HepG2 (cell line): Measurements from ENCODE around the gene PCP4. TPM values are rescaled to one million over a fixed set of nuclear protein-coding genes. Genes with fewer than 3 reads are reported as not detected.

Experiments used
- ATAC-seq: fragments of 200-7000 bp; cut with Tn5 transposase; 3 replicates; pipeline ENCODE4 v1.9.1; 2020; ENCODE audit warnings: mild to moderate bottlenecking, moderate library complexity
- BruUV-seq: library from RNA; stranded (reverse); fragments of 400-500 nt; replicated peaks from 2 replicates; lab custom pipeline; 2021; lab: Mats Ljungman, UMichigan
- CTCF ChIA-PET: fragments of 300-600 bp; formaldehyde crosslinking; extraction: SDS; loops from one replicate; lab custom pipeline; 2021; ENCODE audit warnings: low total read pairs, inconsistent platforms, low intra/inter-chr PET ratio; lab: Yijun Ruan, JAX
- POLR2A ChIA-PET: fragments of 350-600 bp; sonication (Branson Sonifier 250); formaldehyde crosslinking; loops from one replicate; lab custom pipeline; 2020; ENCODE audit warnings: antibody characterized with exemption, inconsistent platforms; lab: Yijun Ruan, JAX
- DNase-seq: peaks from one replicate; pipeline ENCODE4 v3.0.0-alpha.2; 2015; ENCODE audit warnings: low spot score
- FAIRE-seq: peaks from 3 replicates; lab custom pipeline; 2011; peaks lifted over from hg19 to GRCh38; lab: Jason Lieb, UNC
- H2AFZ ChIP-seq: one replicate; pipeline ENCODE4 v1.6.1; 2011; ENCODE audit warnings: low read length, inconsistent platforms
- H3K27ac ChIP-seq: fragments of 300-600 bp; 3 replicates; pipeline ENCODE4 v1.8.0; 2011; ENCODE audit warnings: mixed run types, mild to moderate bottlenecking, mixed read lengths, low read length, inconsistent platforms; ENCODE audit not compliant: insufficient read depth; ENCODE audit errors: extremely low read length
- H3K27me3 ChIP-seq, 2 experiments: fragments of 200-600 bp in 1 of 2; 2 replicates in 1 of 2; 3 replicates in 1 of 2; pipeline versions ENCODE4 v1.6.0 to v1.8.0; 2011; ENCODE audit warnings: low read length in 2 of 2, mild to moderate bottlenecking in 2 of 2, moderate library complexity in 2 of 2, inconsistent platforms in 1 of 2; ENCODE audit not compliant: insufficient read depth in 2 of 2, control insufficient read depth in 1 of 2
- H3K36me3 ChIP-seq, 2 experiments: fragments of 200-600 bp in 1 of 2; replicated peaks in 1 of 2; 2 replicates in 1 of 2; 3 replicates in 1 of 2; pipeline versions ENCODE4 v1.5.1 to v1.8.0; 2011; ENCODE audit warnings: low read length in 2 of 2, inconsistent platforms in 1 of 2; ENCODE audit not compliant: insufficient read depth in 2 of 2, control insufficient read depth in 1 of 2
- H3K4me1 ChIP-seq: 2 replicates; pipeline ENCODE4 v1.5.1; 2012; ENCODE audit warnings: low read length, inconsistent platforms; ENCODE audit not compliant: insufficient read depth
- H3K4me2 ChIP-seq: 2 replicates; pipeline ENCODE4 v1.6.0; 2011; ENCODE audit warnings: low read depth, low read length, inconsistent platforms
- H3K4me3 ChIP-seq, 3 experiments: fragments of 200-600 bp in 1 of 3; sonication (generic), shearing (Covaris generic) in 1 of 3; replicated peaks in 1 of 3; 2 replicates each; pipeline ENCODE4 v1.5.1; 2011 to 2016; ENCODE audit warnings: low read length in 3 of 3, inconsistent platforms in 2 of 3, low read depth in 2 of 3, mild to moderate bottlenecking in 2 of 3, control low read depth in 1 of 3, mixed read lengths in 1 of 3; ENCODE audit not compliant: insufficient read depth in 1 of 3
- H3K79me2 ChIP-seq: one replicate; pipeline ENCODE4 v1.6.1; 2011; ENCODE audit warnings: low read length, inconsistent platforms; ENCODE audit not compliant: insufficient read depth
- H3K9ac ChIP-seq: 2 replicates; pipeline ENCODE4 v1.6.0; 2011; ENCODE audit warnings: mild to moderate bottlenecking, low read depth, low read length, inconsistent platforms; ENCODE audit not compliant: insufficient read depth
- H3K9me3 ChIP-seq: 2 replicates; pipeline ENCODE4 v1.5.1; 2012; ENCODE audit warnings: mild to moderate bottlenecking, low read length
- H4K20me1 ChIP-seq: 2 replicates; pipeline ENCODE4 v1.6.0; 2011; ENCODE audit warnings: inconsistent platforms, mild to moderate bottlenecking, low read length, moderate library complexity; ENCODE audit not compliant: insufficient read depth
- CHD2 ChIP-seq: IDR thresholded peaks from 2 replicates; pipeline ENCODE4 v1.6.1; 2011; ENCODE audit warnings: low read depth, low read length, improper control_type of control experiment
- HNRNPK ChIP-seq: fragments of 200-400 bp; formaldehyde crosslinking; IDR thresholded peaks from 2 replicates; pipeline ENCODE4 v1.6.1; 2018; ENCODE audit warnings: low read length, low read depth, moderate library complexity, mild to moderate bottlenecking; ENCODE audit not compliant: poor library complexity, severe bottlenecking
- LBX2 ChIP-seq: sonication (generic); formaldehyde crosslinking; IDR thresholded peaks from 2 replicates; pipeline ENCODE4 v1.5.0; 2020; ENCODE audit warnings: missing genetic modification reagents, mild to moderate bottlenecking, borderline replicate concordance
- NFIC ChIP-seq: IDR thresholded peaks from 2 replicates; pipeline ENCODE4 v1.6.1; 2012; ENCODE audit warnings: mild to moderate bottlenecking, low read length, inconsistent platforms
- SAFB2 ChIP-seq: sonication (generic); formaldehyde crosslinking; IDR thresholded peaks from 2 replicates; pipeline ENCODE4 v1.5.1; 2020; ENCODE audit warnings: missing genetic modification reagents, low read depth, mild to moderate bottlenecking, borderline replicate concordance
- SOX6 ChIP-seq, 2 experiments: fragments of 450-650 bp in 1 of 2; sonication (generic) in 1 of 2; formaldehyde crosslinking in 1 of 2; IDR thresholded peaks; 2 replicates each; pipeline versions ENCODE4 v1.4.0 to v1.6.1; 2017 to 2020; ENCODE audit warnings: antibody characterized with exemption in 1 of 2, mild to moderate bottlenecking in 1 of 2, missing genetic modification reagents in 1 of 2
- STAT6 ChIP-seq: sonication (generic); formaldehyde crosslinking; IDR thresholded peaks from 2 replicates; pipeline ENCODE4 v1.4.0; 2020; ENCODE audit warnings: missing genetic modification reagents, mild to moderate bottlenecking, borderline replicate concordance
- ZBTB42 ChIP-seq: sonication (generic); formaldehyde crosslinking; IDR thresholded peaks from 2 replicates; pipeline ENCODE4 v1.5.0; 2020; ENCODE audit warnings: mild to moderate bottlenecking, missing genetic modification reagents
- ZC3H4 ChIP-seq: sonication (generic); formaldehyde crosslinking; IDR thresholded peaks from 2 replicates; pipeline ENCODE4 v1.4.0; 2020; ENCODE audit warnings: missing genetic modification reagents, borderline replicate concordance
- ZNF121 ChIP-seq: sonication (generic); formaldehyde crosslinking; IDR thresholded peaks from 2 replicates; pipeline ENCODE4 v1.5.0; 2020; ENCODE audit warnings: mild to moderate bottlenecking, missing genetic modification reagents
- ZNF484 ChIP-seq: sonication (generic); formaldehyde crosslinking; IDR thresholded peaks from 2 replicates; pipeline ENCODE4 v1.5.1; 2020; ENCODE audit warnings: mild to moderate bottlenecking, low read depth, missing genetic modification reagents, borderline replicate concordance
- ZNF501 ChIP-seq: sonication (generic); formaldehyde crosslinking; IDR thresholded peaks from 2 replicates; pipeline ENCODE4 v1.5.1; 2020; ENCODE audit warnings: mild to moderate bottlenecking, moderate library complexity, missing genetic modification reagents
- ZNF607 ChIP-seq: sonication (generic); formaldehyde crosslinking; IDR thresholded peaks from 2 replicates; pipeline ENCODE4 v1.5.1; 2020; ENCODE audit warnings: missing genetic modification reagents, mild to moderate bottlenecking, borderline replicate concordance
- ZNF670 ChIP-seq: sonication (generic); formaldehyde crosslinking; IDR thresholded peaks from 2 replicates; pipeline ENCODE4 v1.8.0; 2022; ENCODE audit warnings: mild to moderate bottlenecking, missing genetic modification reagents, borderline replicate concordance
- ZNF720 ChIP-seq: sonication (generic); formaldehyde crosslinking; IDR thresholded peaks from 2 replicates; pipeline ENCODE4 v1.4.0; 2020; ENCODE audit warnings: missing genetic modification reagents
- WGBS: methylation state at CpG from one replicate; pipeline ENCODE4 v1.1.6; 2017; ENCODE audit warnings: low lambda C conversion rate; 5-methylcytosine and 5-hydroxymethylcytosine counted together
- in situ Hi-C: cut with HindIII; loops from 2 replicates; pipeline ENCODE4 v1.10.0; 2017; ENCODE audit warnings: low pct_unique_long_range_greater_than_20kb; ENCODE audit not compliant: extremely low pct_ligation_motif_present
- intact Hi-C: fragments of 100-400 bp; cut with micrococcal nuclease; formaldehyde crosslinking; loops from one replicate; pipeline ENCODE4 v1.10.0; 2022; ENCODE audit not compliant: unreplicated experiment
- polyA plus RNA-seq, 8 experiments: library from polyadenylated mRNA; depleted of rRNA in 3 of 8; stranded (reverse) in 7 of 8; unstranded in 1 of 8; fragments of >200 nt; fragmentation: Illumina TruSeq in 4 of 8; extraction: Trizol in 4 of 8; gene quantifications; 2 replicates each; pipeline versions ENCODE4 v1.2.1 to v1.2.3, GENCODE V29; 2011 to 2016; ENCODE audit warnings: low read depth in 4 of 8, missing spikeins in 1 of 8, mixed read lengths in 1 of 8; ENCODE audit not compliant: insufficient read depth in 1 of 8
- total RNA-seq, 5 experiments: library from RNA; depleted of rRNA; stranded (reverse); fragments of >200 nt; fragmentation: Illumina TruSeq; extraction: Trizol; gene quantifications; 2 replicates each; pipeline ENCODE4 v1.2.3, GENCODE V29; 2016; ENCODE audit warnings: low read depth in 1 of 5

The PCP4 gene
- total and polyA plus RNA-seq, 2 of the 13 experiments (the other 11 are each of a cell fraction or from before 2014, with no cell fraction given), result not detected

- Histone ChIP-seq H3K4me1 (no peaks in the 10 kb centered on the region), H3K27me3 (no peaks in the 10 kb centered on the region), H3K27ac (no peak overlapping the region), H3K79me2 (no peaks in the 10 kb centered on the region), H3K4me2 (no peak overlapping the region), H3K9me3 (peaks cover 70% of the 10 kb centered on the region), H2AFZ (no peak overlapping the region), H3K4me3 (no peak overlapping the region), H3K9ac (no peak overlapping the region), H4K20me1 (no peaks in the 10 kb centered on the region), H3K36me3 (no peaks in the 10 kb centered on the region)
- BruUV-seq, result no TSS peak
- DNase-seq, result no peak
- FAIRE-seq, result no peak
- 58% methylated on average over 5 of the region's 5 CpGs for WGBS
- TF ChIP-seq ZNF720 (CRISPR knock-in tag) (no peak), SAFB2 (CRISPR knock-in tag) (no peak), ZNF607 (CRISPR knock-in tag) (no peak), ZC3H4 (CRISPR knock-in tag) (no peak), HNRNPK (no peak), ZBTB42 (CRISPR knock-in tag) (no peak), CHD2 (no peak), ZNF121 (CRISPR knock-in tag) (no peak), ZNF484 (no peak), ZNF501 (no peak), NFIC (no peak), SOX6 (IDR thresholded peaks at IDR 0.05) (no peak), SOX6 (CRISPR knock-in tag; IDR thresholded peaks at IDR 0.05) (no peak), ZNF670 (CRISPR knock-in tag) (no peak), STAT6 (no peak), LBX2 (CRISPR knock-in tag) (no peak)
- ATAC-seq, result no peak
- ChIA-PET POLR2A (no interaction called here), CTCF (no interaction called here)
- in situ Hi-C loops, result no loop called here
- intact Hi-C loops, result no loop called here
These were observed 35.7 kb downstream of the PCP4 start for GRCh38 chr21:39902986-39903385.
